CD4-positive, alpha-beta T cell treated with Interleukin-2 at 100 ng/mL for 4 hours (primary cell): ENCODE measurements around the gene VN1R5.
"Not testable (repeated sequence)": the region's sequence is repeated elsewhere in the genome, so short reads cannot be mapped to it uniquely, and the experiment has no call there.

Experiments
- DNase-seq: peaks from one replicate; pipeline ENCODE4 v3.0.0-alpha.2; 2020; ENCODE audit warnings: low spot score

The VN1R5 gene

DNA sequence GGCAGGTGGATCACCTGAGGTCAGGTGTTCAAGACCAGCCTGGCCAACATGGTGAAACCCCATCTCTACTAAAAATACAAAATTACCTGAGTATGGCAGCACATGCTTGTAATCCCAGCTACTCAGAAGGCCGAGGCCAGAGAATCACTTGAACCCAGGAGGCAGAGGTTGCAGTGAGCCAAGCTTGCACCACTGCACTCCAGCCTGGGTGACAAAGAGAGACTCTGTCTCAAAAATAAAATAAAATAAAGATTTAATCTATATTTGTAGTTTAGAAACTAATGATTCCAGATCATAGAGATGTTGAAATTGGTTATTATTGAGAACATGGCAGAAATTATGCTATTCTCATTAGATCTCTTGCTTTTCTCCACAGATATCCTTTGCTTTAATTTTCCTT is at the start of gene VN1R5:
Gene VN1R5, plus strand, starts transcription at position 301 of the 400 bp plus-strand sequence.
- not testable (repeated sequence) for DNase-seq

DNA sequence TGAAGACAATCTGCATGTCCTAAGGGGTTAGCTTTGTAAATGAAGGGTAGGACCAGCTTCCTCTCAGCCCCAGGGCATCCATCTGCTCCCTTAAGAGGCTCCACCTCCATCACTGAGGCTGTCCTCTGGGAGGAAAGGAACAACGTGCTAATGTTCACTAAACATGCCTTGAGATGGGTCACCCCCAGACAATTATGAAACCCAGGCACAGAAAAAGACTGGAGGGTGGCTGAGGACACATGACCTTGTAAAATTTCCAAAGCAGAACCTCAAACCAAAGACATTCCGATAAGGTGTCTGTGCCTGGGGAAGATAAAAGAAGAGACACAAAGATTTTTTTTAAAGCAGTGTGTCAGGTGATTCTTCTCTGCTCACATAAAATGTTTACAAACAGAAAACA is 46.5 kb upstream of the VN1R5 start:
- no peak for DNase-seq

DNA sequence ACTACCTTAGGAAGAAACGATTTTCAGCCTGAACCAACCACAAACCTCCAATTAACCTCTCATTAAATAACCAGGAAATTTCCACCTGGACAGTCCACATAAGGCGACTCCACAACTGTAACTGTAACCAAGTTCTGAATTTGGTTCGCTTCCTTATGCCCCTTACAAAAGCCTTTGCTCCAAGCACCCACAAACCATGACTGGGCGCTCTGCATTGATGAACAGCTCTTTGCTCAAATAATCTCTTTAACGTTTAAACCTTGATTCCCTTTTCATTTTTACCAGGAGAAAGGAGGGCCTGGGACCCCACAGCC is 45.9 kb upstream of the VN1R5 start:
- no peak for DNase-seq

DNA sequence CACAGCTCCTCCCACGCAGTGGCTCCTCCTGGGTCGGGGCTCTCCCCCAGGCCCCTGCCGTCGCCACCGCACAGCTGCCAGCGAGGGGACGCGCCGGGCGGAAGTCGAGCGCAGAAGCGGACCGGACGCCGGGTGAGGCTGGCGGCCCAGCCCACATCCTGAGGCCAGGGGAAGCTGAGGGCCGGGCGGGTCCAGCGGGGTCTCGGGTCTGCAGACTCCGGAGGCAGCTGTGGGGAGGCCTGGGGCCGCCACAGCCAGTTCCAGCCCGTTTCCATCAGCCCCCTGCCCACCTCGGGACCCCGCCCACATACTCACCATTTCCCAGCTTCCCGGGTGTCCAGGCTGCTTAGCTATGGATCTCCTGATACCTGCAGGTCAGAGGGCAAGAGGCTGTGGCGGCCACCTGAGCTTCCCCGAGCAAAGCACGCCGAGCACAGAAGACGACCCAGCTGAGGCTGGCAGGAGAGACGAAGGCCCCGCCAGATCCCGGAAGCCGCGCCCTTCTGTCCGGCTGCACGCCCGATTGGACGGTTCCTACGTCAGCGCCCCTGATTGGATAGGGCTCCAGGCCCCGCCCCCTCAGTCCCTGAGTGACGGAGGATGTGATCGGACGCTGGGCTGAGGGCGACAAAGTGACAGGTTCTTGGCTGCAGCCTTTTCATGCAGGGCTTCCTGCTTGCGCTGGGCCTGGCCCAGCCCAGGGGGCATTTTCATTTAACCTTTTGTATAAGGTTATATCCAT is 45.3 kb upstream of the VN1R5 start:
- peak; percentile 94 for DNase-seq

DNA sequence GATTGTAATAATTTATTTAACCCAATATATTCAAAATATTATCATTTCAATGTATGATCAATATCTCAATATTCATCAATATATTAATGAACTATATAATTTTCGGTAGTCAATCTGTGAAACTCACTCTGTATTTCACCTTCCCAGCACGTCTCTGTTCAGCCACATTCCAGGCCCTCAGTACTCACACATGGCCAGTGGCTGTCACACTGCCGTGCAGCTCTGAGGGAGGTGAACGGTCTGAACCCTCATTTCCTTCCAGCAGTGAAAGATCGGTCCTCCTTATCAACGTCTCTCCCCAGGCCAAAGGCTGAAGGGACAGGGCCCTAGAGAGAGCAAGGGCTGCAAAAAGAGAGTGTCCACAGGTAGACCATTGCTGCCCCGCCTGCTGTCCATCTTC is 44.5 kb upstream of the VN1R5 start:
- no peak for DNase-seq

DNA sequence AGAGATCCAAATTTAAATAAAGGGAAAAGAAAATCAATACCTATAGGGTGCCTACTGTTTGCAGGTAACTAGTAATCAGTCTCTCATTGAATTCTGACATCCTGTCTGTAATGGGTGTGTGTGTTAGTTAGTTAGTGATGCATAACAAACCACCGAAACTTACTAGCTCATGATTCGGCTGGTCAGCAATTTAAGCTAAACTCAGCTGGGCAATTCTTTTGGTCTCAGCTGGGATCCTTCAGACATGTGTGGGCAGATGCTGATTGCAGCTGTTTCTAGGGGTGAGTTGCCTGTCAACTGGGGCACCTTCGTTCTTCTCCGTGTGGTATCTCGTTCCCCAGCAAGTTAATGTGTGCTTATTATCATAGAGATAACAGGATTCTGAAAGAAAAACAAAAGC is 43.9 kb upstream of the VN1R5 start:
- no peak for DNase-seq

DNA sequence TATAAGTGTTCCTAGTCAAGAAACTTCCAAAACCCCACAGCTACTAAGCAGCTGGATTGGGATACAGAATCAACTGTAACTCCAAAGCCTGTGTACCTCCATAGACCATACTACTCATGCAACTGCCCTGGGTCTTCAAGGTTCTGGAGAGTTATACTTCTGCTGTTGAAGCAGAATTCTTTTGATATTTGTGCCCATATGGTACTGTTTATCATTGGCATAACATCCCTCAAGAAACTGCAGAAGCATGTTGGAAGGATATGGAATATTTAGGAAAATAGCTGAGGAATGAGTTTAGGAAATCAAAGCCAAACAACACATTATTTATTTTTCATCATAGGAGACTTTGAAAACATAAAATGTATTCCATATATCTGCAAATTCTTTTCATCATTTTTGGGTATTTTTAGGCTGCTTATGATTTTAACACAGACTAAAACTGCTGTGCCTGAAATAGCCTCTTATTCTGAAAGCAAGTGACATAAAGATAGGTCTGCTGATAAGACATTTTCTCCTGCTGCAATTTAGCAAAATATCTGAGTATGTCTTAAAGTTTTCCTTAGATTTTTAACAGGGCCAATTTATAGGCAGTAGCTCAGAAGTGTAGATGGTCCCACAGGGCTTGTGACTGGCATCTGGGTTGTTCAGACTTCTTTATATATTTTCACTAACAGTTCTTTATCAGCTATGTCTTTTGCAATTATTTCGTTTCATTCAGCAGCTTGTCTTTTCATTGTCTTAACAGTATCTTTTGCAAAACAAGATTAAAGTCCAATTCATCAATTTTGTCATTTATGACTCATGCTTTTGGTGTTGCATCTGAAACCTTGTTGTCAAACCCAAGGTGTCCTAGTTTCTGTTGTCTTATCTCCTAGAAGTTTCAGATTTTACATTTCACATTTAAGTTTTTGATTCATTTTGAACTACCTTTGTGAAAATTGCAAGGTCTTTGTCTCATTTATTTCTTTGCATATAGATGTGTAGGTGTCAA is 43.0 kb upstream of the VN1R5 start:
- peak; percentile 10 for DNase-seq

DNA sequence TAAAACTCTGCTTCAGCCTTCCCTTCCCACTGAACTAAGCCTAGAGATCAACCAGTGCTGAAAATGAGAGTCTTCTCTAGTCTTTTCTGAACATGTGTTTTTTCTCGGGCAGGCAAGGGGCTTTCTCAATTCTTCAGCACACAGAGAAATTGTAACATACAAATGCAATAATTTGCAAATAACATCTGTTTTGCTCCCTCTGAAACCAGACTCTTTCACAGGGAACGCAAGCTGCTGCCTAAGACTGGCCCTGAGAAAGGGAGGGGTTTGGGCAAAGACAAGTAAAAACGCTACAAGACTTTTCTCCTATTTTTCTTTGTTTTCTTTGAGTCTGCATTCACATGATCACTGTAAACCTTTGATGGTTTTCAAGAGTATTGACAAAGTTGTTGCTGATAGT is 39.6 kb upstream of the VN1R5 start:
- DNase-seq, result no peak

DNA sequence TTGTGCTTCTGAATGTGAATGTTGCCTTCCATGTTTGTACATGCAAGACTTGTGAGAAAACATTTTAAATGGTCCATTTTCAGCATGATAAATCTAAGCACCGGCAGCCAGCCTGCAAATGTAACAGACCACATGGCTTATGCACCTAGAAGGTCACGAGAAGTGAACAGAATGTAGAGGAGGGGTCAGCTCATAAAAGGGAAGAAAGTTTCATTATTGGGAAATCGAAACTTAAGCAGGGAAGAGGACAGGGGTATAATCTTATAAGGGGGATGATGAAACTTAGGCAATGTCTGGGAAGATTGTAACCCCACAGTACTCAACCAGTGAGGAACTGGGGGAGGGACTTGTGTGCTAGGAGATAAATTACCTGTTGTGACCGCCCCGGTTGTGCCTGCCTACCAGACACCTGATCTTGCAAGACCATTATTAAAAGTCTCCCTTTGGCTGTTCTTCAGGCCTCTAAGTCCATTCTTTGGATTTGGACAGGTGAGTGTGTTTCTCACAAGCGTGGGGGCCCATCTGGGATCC is 37.7 kb upstream of the VN1R5 start:
- DNase-seq, result no peak

DNA sequence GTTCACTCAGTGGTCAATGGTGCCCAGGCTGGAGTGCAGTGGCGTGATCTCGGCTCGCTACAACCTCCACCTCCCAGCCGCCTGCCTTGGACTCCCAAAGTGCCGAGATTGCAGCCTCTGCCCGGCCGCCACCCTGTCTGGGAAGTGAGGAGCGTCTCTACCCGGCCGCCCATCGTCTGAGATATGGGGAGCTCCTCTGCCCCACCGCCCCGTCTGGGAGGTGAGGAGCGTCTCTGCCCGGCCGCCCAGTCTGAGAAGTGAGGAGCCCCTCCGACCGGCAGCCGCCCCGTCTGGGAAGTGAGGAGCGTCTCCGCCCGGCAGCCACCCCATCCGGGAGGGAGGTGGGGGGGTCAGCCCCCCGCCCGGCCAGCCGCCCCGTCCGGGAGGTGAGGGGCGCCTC is 35.6 kb upstream of the VN1R5 start:
- not testable (repeated sequence) for DNase-seq

DNA sequence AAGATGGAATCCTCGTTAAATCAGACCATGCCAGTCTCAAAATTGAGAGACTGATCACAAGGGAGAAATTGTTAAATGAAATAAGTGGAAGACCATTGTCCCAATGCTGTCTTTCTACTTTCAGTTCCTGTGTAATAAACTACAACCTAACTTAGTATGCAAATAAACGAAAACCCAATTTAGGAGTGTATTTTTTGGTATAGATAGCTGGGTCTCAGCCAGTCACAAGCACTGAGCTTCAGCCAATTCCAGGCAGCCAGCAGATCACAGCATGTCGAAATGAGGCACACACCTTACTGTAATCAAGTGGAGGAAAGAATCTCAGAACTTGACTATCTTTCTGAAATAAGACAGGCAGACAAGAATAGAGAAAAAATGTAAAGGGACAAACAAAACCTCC is 33.0 kb upstream of the VN1R5 start:
- DNase-seq, result no peak

DNA sequence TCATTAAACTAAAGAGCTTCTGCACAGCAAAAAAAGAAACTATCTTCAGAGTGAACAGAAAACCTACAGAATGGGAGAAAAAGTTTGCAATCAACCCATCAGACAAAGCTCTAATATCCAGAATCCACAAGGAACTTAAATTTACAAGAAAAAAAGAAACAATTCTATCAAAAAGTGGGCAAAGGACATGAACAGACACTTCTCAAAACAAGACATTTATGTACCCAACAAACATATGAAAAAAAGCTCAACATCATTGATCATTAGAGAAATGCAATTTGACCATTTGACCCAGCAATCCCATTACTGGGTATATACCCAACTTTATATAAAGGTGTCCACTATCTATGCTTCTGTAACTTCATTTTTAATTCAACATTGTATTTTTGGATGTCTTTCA is 31.1 kb upstream of the VN1R5 start:
- no peak for DNase-seq

DNA sequence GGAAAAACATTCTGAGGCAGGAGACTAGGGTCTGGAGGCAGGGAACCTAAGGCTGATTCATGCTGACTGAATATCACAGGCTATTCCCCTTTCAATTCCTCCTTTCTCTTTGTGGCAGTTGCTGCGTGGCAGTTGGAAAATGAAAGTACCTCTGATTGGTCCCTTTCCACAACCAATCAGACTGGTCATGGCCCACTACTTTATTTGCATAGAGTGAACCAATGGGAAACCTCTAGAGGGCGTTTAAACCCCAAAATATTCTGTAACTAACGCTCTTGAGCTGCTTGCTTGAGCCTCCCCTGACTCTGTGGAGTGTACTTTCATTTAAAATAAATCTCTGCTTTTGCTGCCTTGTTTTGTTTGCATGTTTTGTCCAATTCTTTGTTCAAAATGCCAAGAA is 27.7 kb upstream of the VN1R5 start:
- no peak for DNase-seq

DNA sequence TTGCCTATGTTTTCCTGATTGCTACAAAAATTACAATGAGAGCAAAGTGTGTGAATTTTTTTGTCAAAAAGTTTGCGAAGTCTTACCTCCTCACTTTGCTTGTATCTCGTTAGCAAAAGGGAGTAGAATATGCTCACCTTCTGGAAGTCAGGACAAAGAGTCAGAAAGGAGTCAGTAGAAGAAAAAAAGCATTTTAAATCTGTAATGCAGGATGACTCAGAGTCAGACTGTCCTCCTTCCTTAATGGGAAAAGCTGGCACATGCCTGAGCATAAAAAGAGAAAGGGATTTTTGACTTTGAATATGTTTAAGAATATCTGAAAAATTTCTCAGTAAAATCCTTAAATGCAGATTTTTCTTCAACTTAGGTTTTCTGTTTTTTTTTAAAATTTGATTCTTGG is 14.2 kb upstream of the VN1R5 start:
- no peak for DNase-seq

DNA sequence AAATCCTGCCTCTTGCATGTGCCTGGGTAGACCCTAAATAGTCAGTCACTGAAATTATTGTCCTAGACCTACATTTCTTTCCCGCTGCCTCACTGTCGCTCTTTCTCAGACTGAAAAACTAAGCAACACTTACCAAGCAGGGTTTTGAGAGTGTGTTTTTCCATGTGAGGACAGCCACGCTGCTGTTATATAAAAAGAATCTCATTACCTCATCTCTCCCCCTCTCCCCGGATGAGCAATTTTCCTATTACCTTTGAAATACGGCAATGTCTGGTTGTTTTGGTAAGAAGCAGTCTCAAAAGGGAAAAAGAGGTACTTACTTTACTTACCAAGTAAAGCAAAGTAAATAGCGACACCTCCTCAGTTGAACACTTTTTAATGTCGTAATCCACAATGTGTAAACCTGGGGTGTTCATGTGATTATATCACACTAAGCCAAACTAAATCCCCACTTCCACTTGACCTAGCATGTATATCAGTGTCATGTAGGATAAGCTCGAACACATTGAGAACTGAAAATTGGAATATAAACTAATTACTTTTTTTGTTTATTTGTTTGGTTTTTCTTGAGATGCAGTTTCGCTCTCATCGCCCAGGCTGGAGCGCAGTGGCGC is 12.2 kb upstream of the VN1R5 start:
- DNase-seq, result no peak

DNA sequence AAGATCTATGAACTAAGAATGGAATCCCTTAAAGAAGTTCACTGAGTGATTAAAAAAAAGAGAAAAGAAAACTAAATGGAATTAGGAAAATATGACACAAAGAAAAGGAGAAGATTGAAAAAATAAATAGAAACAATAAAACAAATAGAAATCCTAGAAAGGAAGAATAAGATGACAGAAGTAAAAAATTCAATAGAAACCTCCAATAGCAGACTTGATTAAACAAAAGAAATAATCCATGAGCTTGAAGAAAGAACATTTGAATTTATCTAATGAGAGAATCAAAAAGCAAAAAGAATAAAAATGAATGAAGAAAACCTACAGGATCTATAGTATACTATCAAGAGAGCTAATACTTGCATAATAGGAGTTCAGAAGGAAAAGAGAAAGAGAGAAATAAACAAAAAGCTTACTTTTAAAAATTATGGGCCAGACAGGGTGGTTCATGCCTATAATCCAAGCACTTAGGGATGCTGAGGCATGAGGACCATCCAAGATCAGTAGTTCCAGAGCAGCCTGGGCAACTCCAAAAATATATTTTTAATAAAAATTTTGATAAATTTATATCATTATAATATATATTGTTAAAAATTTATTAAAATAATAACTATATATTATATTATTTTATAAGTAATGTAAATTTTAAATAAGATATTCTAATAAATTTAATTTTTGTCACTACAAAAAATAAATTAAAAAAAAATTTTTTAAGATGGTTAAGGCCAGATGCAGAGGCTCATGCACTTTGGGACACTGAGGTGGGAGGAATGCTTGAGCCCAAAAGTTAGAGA is 9.4 kb upstream of the VN1R5 start:
- DNase-seq, result no peak

DNA sequence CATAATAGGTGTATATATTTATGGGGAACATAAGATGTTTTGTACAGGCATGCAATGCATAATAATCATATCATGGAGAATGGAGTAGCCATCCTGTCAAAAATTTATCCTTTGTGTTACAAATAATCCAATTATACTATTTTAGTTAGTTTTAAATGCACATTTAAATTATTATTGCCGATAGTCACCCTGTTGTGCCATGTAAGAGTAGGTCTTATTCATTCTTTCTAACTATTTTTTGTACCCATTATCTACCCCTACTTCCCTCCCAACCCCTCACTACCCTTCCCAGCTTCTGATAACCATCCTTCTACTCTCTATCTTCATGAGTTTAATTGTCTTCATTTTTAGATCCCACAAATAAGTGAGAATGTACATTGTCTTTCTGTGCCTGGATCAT is 8.3 kb upstream of the VN1R5 start:
- DNase-seq, result no peak

DNA sequence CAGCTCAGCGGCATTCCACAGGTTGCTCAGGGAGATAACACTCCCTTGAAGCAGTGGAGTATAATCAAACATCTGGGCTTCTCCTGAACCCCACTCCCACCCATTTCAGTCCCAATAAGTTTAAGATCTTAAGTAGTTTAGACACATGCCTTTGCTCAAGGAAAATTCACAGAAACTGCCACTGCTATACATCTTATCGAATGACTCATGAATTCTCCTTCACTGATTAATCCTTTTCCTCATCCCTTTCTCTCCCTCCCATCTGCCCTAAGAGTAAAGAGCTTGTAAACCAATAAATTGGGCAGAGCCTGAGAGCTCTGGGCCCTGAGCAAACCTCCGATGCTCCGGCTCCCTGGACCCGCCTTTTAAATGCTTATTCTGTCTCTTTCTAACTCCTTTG is 10.2 kb downstream of the VN1R5 start:
- DNase-seq, result no peak

DNA sequence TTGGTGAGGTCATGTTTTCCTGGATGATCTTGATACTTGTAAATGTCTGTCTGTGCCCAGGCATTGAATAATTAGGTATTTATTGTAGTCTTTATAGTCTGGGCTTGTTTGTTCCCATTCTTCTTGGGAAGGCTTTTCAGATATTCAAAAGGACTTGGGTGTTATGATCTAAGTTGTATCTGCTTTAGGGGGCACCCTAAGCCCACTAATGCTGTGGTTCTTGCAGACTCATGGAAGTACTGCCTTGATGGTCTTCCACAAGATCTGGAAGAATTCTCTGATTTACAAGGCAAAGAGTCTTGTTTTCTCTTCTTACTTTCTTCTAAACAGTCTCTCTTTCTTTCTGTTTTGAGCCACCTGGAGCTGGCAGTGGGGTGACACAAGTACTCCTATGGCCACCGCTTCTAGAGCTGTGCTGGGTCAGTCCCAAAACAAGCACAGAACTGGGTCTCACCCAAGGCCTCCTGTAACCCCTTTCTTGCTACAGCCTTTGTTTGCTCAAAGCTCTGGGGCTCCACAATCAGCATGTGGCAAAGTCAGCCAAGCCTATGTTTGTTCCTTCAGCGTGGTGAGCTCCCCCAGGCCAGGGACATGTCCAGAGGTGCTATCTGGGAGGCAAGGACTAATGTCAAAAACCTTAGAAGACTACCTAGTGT is 12.6 kb downstream of the VN1R5 start:
- no peak for DNase-seq

DNA sequence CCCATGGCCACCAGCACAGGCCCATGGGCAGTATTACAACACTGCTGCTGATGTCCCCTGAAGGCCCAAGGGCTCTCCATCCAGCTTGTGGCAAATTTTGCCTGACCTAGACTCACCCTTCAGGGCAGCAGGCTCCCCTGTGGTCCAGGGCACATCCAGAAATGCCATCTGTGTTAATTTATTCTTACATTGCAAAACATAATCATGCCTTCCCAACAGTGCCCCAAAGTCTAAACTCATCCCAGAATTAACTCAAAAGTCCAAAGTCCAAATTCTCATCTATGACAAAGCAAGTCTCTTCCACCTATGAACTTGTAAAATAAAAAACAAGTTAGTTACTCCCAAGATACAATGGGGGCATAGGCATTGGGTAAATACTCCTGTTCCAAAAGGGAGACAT is 13.3 kb downstream of the VN1R5 start:
- no peak for DNase-seq

DNA sequence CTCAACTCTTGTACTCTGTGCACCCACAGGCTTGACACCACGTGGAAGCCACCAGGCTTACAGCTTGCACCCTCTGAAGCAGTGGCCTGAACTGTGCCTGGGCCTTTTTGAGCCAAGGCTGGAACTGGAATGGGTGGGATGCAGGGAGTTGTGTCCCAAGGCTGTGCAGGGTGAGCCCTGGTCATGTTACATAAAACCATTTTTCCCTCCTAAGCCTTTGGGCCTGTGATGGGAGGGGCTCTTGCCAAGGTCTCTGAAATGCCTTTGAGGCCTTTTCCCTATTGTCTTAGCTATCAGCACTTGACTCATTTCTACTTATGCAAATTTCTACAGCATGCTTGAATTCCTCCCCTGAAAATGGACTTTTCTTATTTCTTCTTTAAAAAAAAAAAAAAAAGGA is 14.1 kb downstream of the VN1R5 start:
- no peak for DNase-seq
